SK-N-MC (cell line): Measurements from ENCODE around the gene LRRTM3.

Experiments
- DNase-seq: peaks from one replicate; pipeline ENCODE4 v3.0.0-alpha.2; 2011; ENCODE audit warnings: low read depth, low spot score
- H3K27ac ChIP-seq: fragments of 200-600 bp; sonication (generic); 2 replicates; pipeline ENCODE4 v1.5.1; 2016; ENCODE audit warnings: mixed run types
- H3K36me3 ChIP-seq: fragments of 200-600 bp; sonication (generic); 2 replicates; pipeline ENCODE4 v1.6.1; 2017; ENCODE audit warnings: antibody characterized with exemption, low read length, mixed read lengths; ENCODE audit not compliant: insufficient read depth
- H3K4me3 ChIP-seq: fragments of 200-600 bp; sonication (generic); 2 replicates; pipeline ENCODE4 v1.5.1; 2016
- H3K9ac ChIP-seq: fragments of 200-600 bp; sonication (generic); 2 replicates; pipeline ENCODE4 v1.8.0; 2017; ENCODE audit warnings: mixed run types, mixed read lengths; ENCODE audit not compliant: insufficient read length
- H3K9me3 ChIP-seq: fragments of 200-600 bp; sonication (generic); 2 replicates; pipeline ENCODE4 v1.6.1; 2017; ENCODE audit warnings: low read depth, mild to moderate bottlenecking, antibody characterized with exemption, low read length, moderate library complexity, mixed read lengths
- EZH2 ChIP-seq: fragments of 200-600 bp; sonication (generic); IDR thresholded peaks from one replicate; pipeline ENCODE4 v1.6.1; 2017; ENCODE audit warnings: antibody characterized with exemption
- FOXP2 ChIP-seq: optimal IDR thresholded peaks from 2 replicates; pipeline ENCODE3; 2011; ENCODE audit warnings: mild to moderate bottlenecking, moderate library complexity; ENCODE audit not compliant: insufficient read depth; ENCODE audit errors: extremely low read length, control extremely low read depth
- POLR2AphosphoS5 ChIP-seq: IDR thresholded peaks from 2 replicates; pipeline ENCODE4 v1.6.1; 2012; ENCODE audit warnings: mild to moderate bottlenecking, low read depth, low read length, borderline replicate concordance

LRRTM3 gene

DNA sequence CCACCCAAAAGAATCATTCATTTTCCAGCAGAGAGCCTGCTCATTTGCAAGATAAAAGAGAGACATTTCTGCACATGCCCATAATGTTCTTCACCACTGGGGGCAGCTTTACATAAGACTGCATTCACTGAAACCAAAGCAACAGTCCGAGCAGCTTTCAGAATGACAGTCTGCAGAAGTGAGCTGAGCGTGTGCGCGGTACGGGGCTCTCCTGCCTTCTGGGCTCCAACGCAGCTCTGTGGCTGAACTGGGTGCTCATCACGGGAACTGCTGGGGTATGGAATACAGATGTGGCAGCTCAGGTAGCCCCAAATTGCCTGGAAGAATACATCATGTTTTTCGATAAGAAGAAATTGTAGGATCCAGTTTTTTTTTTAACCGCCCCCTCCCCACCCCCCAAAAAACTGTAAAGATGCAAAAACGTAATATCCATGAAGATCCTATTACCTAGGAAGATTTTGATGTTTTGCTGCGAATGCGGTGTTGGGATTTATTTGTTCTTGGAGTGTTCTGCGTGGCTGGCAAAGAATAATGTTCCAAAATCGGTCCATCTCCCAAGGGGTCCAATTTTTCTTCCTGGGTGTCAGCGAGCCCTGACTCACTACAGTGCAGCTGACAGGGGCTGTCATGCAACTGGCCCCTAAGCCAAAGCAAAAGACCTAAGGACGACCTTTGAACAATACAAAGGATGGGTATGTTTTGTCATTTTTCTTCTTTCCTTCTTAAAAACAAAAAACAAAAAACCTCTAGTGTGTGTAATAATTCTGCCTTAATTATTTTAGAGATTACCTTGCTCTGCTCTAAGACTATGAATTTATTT is at the start of gene LRRTM3:
Gene LRRTM3 (plus strand): TSS at position 141 of the 820 bp plus-strand sequence.
- Histone ChIP-seq H3K9me3 (no peaks in the 10 kb centered on the region), H3K36me3 (no peaks in the 10 kb centered on the region), H3K9ac (no peak within 1 kb of the TSS), H3K4me3 (peak within 1 kb of the TSS; percentile 53), H3K27ac (no peak within 1 kb of the TSS)
- peak; percentile 12 for DNase-seq
- TF ChIP-seq FOXP2, result no peak

DNA sequence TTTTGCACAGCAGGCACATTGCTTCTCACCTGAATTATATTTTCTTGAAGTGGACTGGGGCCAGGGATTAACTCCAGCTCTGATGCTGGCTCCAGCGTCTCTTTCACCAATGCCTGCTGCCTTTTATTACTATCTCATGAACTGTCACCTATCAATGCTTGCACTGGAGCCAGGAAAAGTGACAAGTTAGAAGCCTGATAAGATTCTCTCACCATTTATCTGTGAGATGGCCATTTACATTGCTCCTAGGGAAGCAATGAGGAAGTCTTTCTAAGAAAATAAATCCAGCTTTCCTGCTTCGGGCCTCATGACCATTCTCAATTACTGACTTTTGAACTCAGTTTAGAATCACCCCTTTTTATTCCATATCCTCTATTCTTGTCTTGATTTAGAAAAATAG is 48.5 kb upstream of the LRRTM3 start:
- Histone ChIP-seq H3K4me3 (no peak overlapping the region), H3K27ac (no peak overlapping the region), H3K9ac (no peak overlapping the region), H3K36me3 (no peaks in the 10 kb centered on the region), H3K9me3 (no peaks in the 10 kb centered on the region)
- no peak for TF ChIP-seq POLR2AphosphoS5
- no peak for TF ChIP-seq EZH2
- no peak for TF ChIP-seq FOXP2
- DNase-seq, result no peak

DNA sequence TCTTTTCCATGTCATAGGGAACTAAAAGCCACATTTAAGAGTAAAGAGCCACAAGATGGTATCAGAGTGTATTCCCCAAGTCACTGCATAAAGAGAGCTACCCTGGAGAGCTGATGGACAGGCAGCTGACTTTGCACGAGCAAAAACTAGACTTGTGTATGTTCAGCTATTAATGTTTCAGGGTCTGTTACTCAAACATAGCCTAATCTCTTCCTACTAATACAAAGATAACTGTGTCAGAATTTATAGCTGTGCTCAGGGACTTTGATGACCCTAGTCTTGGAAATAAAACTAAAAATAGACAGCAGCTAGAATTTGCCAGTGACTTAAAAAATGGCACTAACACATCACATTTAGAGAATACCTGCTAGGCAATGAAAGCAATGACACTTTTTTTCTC is 45.5 kb upstream of the LRRTM3 start:
- DNase-seq, result no peak
- Histone ChIP-seq H3K9me3 (no peaks in the 10 kb centered on the region), H3K27ac (no peak overlapping the region), H3K36me3 (no peaks in the 10 kb centered on the region), H3K4me3 (no peak overlapping the region), H3K9ac (no peak overlapping the region)
- TF ChIP-seq POLR2AphosphoS5 (no peak), FOXP2 (no peak), EZH2 (no peak)

DNA sequence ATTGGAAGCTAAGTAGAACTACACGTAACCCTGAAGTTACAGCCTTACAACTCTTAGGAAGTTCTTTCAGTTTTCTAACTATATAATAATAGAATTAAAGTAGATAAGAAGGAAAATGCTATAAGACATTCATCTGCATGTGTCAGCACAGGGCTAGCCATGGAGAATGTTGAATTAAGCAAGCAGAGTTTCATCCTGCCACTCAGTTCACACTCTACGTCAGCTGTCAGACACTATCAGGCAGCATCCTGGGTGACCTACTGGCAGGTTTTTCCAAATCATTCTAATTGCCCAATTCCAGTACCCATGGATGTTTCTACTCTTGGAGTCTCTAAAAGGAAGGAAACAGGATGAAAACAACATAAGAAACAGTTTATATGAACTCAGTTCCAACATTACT is 45.0 kb upstream of the LRRTM3 start:
- TF ChIP-seq EZH2 (no peak), FOXP2 (no peak), POLR2AphosphoS5 (no peak)

DNA sequence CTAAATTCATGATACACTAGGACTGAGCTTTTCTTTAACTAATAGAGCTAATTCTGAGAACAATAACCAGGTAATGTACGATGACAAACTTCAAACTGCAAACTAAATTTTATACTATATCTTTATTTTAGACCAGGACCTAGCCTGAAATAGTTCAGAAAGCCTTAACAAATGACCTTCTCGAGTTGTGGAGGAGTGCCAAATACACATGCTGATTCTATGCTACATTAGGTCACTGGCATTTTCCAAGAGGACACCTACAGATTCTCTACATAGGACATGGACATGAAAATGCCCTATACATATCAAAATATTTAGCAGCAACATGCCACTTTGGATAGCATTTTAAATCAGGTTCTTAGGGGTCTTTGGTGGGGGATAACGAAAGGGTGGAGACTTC is 44.0 kb upstream of the LRRTM3 start:
- TF ChIP-seq FOXP2 (no peak), POLR2AphosphoS5 (no peak), EZH2 (no peak)
- no peaks in the 10 kb centered on the region for H3K36me3 ChIP-seq
- H3K4me3 ChIP-seq, result no peak overlapping the region
- no peak overlapping the region for H3K27ac ChIP-seq
- no peaks in the 10 kb centered on the region for H3K9me3 ChIP-seq
- DNase-seq, result no peak
- no peak overlapping the region for H3K9ac ChIP-seq

More for the DNA sequence above, 45.0 kb upstream of the LRRTM3 start:
- Histone ChIP-seq H3K4me3 (no peak overlapping the region), H3K9ac (no peak overlapping the region), H3K27ac (no peak overlapping the region), H3K9me3 (no peaks in the 10 kb centered on the region), H3K36me3 (no peaks in the 10 kb centered on the region)
- DNase-seq, result no peak

DNA sequence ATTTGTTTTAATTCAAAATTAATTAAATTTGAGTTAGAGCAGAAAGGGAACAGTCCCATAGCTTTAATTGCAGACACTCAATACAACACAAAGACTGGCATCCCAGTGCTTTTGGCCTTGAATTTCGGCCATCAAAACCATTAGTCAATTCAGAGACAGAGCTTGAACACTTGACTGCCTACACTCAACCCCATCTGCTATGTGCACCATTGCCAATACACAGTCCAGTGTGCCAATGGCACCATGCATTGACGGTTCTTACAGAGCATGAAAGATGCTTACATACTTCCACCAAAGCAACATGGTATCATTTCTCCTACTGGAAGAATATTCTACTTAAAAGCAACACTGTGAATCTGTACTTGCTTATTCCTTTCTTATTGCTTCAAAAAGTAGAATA is 43.6 kb upstream of the LRRTM3 start:
- no peak for DNase-seq
- H3K27ac ChIP-seq, result no peak overlapping the region
- no peak overlapping the region for H3K9ac ChIP-seq
- H3K36me3 ChIP-seq, result no peaks in the 10 kb centered on the region
- H3K4me3 ChIP-seq, result no peak overlapping the region
- H3K9me3 ChIP-seq, result no peaks in the 10 kb centered on the region
- TF ChIP-seq POLR2AphosphoS5 (no peak), FOXP2 (no peak), EZH2 (no peak)

DNA sequence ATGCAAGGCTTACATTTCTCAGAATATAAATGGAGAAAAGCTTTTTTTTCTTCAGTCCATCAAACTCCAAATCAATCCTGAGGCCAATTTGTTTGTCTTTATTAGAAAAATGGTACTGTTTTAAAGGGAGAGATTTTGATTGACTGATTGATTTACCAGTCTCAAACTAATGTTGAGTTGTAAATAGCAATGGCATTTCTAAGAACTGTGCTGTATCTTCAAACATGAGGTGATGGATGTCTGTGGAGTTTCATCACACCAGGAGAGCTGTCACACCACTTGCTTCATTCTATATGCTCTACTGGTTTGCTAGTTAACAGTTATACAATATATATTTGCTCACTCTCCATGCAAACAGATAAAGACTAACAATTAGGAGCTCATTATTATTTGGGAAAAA is 39.0 kb upstream of the LRRTM3 start:
- no peak for DNase-seq

DNA sequence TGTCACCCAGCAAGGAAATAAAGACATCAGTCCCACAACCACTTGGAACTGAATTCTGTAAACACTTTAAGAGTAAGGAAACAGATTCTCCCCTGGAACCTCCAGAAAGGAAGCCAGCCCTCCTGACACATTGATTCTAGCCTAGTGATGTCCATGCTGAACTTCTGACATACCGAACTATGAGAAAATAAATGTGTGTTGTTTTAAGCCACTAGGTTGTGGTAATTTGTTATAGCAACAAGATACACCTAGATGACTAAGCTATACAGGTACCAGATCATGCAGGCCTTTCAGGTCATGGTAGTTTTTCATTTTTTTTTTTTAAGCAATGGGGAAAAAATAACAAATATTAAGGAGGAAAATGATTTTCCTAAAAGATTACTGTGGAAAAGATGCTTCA is 37.6 kb upstream of the LRRTM3 start:
- TF ChIP-seq EZH2 (no peak), POLR2AphosphoS5 (no peak), FOXP2 (no peak)
- DNase-seq, result no peak
- Histone ChIP-seq H3K27ac (no peak overlapping the region), H3K9ac (no peak overlapping the region), H3K9me3 (no peaks in the 10 kb centered on the region), H3K36me3 (no peaks in the 10 kb centered on the region), H3K4me3 (no peak overlapping the region)

More for the DNA sequence above, 39.0 kb upstream of the LRRTM3 start:
- no peak overlapping the region for H3K4me3 ChIP-seq
- H3K27ac ChIP-seq, result no peak overlapping the region
- H3K9ac ChIP-seq, result no peak overlapping the region
- H3K36me3 ChIP-seq, result no peaks in the 10 kb centered on the region
- H3K9me3 ChIP-seq, result no peaks in the 10 kb centered on the region
- TF ChIP-seq FOXP2 (no peak), POLR2AphosphoS5 (no peak), EZH2 (no peak)

DNA sequence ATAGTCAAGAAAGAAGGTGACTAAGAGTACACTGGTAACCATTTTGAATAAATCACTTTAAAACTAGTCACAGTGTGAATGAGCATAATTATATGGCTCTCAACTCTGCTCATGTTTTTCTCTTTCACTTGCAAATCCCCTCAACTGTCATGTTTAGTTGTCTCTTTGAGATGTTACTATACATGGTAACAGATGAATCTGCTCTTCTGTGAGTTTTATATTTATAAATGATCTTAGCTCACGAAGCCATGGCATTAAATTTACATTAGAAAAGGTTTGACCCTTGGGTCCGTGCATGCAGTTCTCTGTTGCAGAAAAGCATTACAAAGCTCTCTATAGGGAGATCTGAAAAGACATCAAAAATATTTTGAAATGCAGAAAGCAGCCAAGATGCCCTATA is 33.0 kb upstream of the LRRTM3 start:
- no peak for TF ChIP-seq POLR2AphosphoS5
- no peak for DNase-seq
- Histone ChIP-seq H3K9ac (no peak overlapping the region), H3K4me3 (no peak overlapping the region), H3K27ac (no peak overlapping the region), H3K36me3 (no peaks in the 10 kb centered on the region), H3K9me3 (no peaks in the 10 kb centered on the region)
